Heart left ventricle (tissue), 13 donors: ENCODE data around the gene DLG4.

Experiments
- POLR2A ChIP-seq, 2 donors: fragments of 450-650 bp; IDR thresholded peaks; one replicate each; pipeline ENCODE4 v1.6.1; 2017; ENCODE audit warnings: antibody characterized with exemption in 2 of 2, mild to moderate bottlenecking in 2 of 2, moderate library complexity in 2 of 2
- TF ChIP-seq, protein P1 (sequence below), 12 donors: fragments of 200-600 bp; sonication (generic) in 4 of 12; IDR thresholded peaks; one replicate each; pipeline versions ENCODE4 v1.5.0 to v1.8.0; 2018 to 2022; ENCODE audit warnings: antibody characterized with exemption in 12 of 12, mild to moderate bottlenecking in 5 of 12
- donor health status: ischemic (EF 13 %, LVEDD 7.1; RV severe dilation, severe dysfunction).
- donor health status: DM: no; HTN: yes; CAD: no.
- donor health status: DM: no; HTN: no; CAD: no.
- donor health status: ischemic (EF 25% LVEDD 6.9; RV normal size, moderate dysfunction).
- donor health status: ischemic (EF 25% LVEDD 5.7; RV mildly dilated, moderate dysfunction).
- donor health status: ischemic (EF 35%, LVEDD 5.7; RV mildly dilated, moderate dysfunction).
- donor health status: nonischemic (EF 11% LVEDD 7.7; RV severe dilation, severe dysfunction).
- donor health status: DM: yes; HTN: yes; CAD: no.
- donor health status: PGD.
- donor health status: ischemic (EF 29% LVEDD 5.4; RV normal size, mild dysfunction).
- donor health status: nonischemic (EF 23%, LVEDD 6.1; RV moderate dilation, normal function).

DNA sequence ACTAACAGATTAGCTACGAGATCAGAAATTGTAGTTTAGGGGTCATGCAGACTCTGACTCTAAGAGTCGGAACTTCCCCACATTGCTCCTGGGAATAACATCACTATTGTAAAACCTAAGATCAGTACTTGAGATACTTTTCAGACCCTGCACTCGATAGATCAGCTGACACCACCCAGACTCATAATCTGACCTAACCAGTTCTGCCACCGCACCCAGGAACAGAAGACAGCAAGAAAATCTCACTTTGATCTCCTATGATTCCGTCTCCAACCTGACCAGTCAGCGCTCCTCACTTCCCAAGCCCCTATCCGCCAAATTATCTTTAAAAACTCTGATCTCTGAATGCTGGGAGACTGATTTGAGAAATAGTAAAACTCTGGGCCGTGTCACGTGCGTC, 77.8 kb downstream of the DLG4 start:
- TF ChIP-seq, protein P1, sequence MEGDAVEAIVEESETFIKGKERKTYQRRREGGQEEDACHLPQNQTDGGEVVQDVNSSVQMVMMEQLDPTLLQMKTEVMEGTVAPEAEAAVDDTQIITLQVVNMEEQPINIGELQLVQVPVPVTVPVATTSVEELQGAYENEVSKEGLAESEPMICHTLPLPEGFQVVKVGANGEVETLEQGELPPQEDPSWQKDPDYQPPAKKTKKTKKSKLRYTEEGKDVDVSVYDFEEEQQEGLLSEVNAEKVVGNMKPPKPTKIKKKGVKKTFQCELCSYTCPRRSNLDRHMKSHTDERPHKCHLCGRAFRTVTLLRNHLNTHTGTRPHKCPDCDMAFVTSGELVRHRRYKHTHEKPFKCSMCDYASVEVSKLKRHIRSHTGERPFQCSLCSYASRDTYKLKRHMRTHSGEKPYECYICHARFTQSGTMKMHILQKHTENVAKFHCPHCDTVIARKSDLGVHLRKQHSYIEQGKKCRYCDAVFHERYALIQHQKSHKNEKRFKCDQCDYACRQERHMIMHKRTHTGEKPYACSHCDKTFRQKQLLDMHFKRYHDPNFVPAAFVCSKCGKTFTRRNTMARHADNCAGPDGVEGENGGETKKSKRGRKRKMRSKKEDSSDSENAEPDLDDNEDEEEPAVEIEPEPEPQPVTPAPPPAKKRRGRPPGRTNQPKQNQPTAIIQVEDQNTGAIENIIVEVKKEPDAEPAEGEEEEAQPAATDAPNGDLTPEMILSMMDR (IDR thresholded peaks at IDR 0.05), result no peak
- no peak for TF ChIP-seq POLR2A (IDR thresholded peaks at IDR 0.05)
